Neural cell (in vitro differentiated cells): Measurements from ENCODE around the gene LRP1-AS. TPM values are rescaled to one million over a fixed set of nuclear protein-coding genes. Genes with fewer than 3 reads are reported as not detected.

Source experiments
- H2AFZ ChIP-seq: fragments of 200-600, 300-800 bp; sonication (generic), shearing (Covaris generic); 2 replicates; pipeline ENCODE4 v1.6.0; 2014; ENCODE audit warnings: low read depth, mild to moderate bottlenecking, antibody characterized with exemption, low read length, moderate library complexity
- H3F3A ChIP-seq: fragments of 200-600 bp; shearing (Covaris generic); 2 replicates; pipeline ENCODE4 v1.6.1; 2016; ENCODE audit warnings: mild to moderate bottlenecking, moderate library complexity, mixed read lengths, antibody characterized with exemption, low read length; ENCODE audit not compliant: insufficient read depth, poor library complexity, severe bottlenecking
- H3K27ac ChIP-seq: fragments of 200-600, 300-800 bp; sonication (generic), shearing (Covaris generic); 2 replicates; pipeline ENCODE4 v1.5.1; 2014; ENCODE audit warnings: mild to moderate bottlenecking, low read length, moderate library complexity
- H3K27me3 ChIP-seq: fragments of 300-800, 200-600 bp; sonication (generic), shearing (Covaris generic); 2 replicates; pipeline ENCODE4 v1.6.0; 2014; ENCODE audit warnings: mild to moderate bottlenecking, low read depth, low read length, moderate library complexity; ENCODE audit not compliant: insufficient read depth
- H3K36me3 ChIP-seq: fragments of 300-800, 200-600 bp; sonication (generic), shearing (Covaris generic); 2 replicates; pipeline ENCODE4 v1.5.1; 2014; ENCODE audit warnings: mild to moderate bottlenecking, antibody characterized with exemption, low read length, moderate library complexity; ENCODE audit not compliant: insufficient read depth
- H3K4me2 ChIP-seq: fragments of 300-800, 200-600 bp; sonication (generic), shearing (Covaris generic); 2 replicates; pipeline ENCODE4 v1.6.0; 2014; ENCODE audit warnings: mild to moderate bottlenecking, low read length
- H3K4me3 ChIP-seq: fragments of 300-800, 200-600 bp; sonication (generic), shearing (Covaris generic); 2 replicates; pipeline ENCODE4 v1.5.1; 2014; ENCODE audit warnings: mild to moderate bottlenecking, low read length, moderate library complexity
- H3K79me2 ChIP-seq: fragments of 200-600 bp; shearing (Covaris generic); replicated peaks from 2 replicates; pipeline ENCODE4 v1.6.0; 2014; ENCODE audit warnings: mild to moderate bottlenecking, low read length, moderate library complexity; ENCODE audit not compliant: insufficient read depth
- H3K9ac ChIP-seq: fragments of 300-800, 200-600 bp; sonication (generic), shearing (Covaris generic); 2 replicates; pipeline ENCODE4 v1.6.1; 2016; ENCODE audit warnings: mild to moderate bottlenecking, low read length, mixed read lengths
- H3K9me2 ChIP-seq: fragments of 200-600 bp; shearing (Covaris generic); 2 replicates; pipeline ENCODE4 v1.6.1; 2016; ENCODE audit warnings: mild to moderate bottlenecking, low read length, mixed read lengths; ENCODE audit not compliant: insufficient read depth
- H3K9me3 ChIP-seq: fragments of 200-600, 300-800 bp; sonication (generic), shearing (Covaris generic); 2 replicates; pipeline ENCODE4 v1.6.1; 2016; ENCODE audit warnings: mild to moderate bottlenecking, mixed run types, low read length, moderate library complexity, mixed read lengths
- H4K20me1 ChIP-seq: fragments of 200-600 bp; shearing (Covaris generic); 2 replicates; pipeline ENCODE4 v1.6.1; 2016; ENCODE audit warnings: mild to moderate bottlenecking, mixed run types; ENCODE audit not compliant: insufficient read depth
- EP300 ChIP-seq: fragments of 450-650 bp; conservative IDR thresholded peaks from 2 replicates; pipeline ENCODE4 v1.6.1; 2014; ENCODE audit warnings: antibody characterized with exemption, mild to moderate bottlenecking, moderate library complexity; ENCODE audit not compliant: poor library complexity, severe bottlenecking
- EZH2 ChIP-seq: fragments of 200-600, 300-800 bp; shearing (Covaris generic), sonication (generic); IDR thresholded peaks from 2 replicates; pipeline ENCODE4 v1.6.1; 2014; ENCODE audit warnings: antibody characterized with exemption, low read length, borderline replicate concordance, mild to moderate bottlenecking; ENCODE audit not compliant: insufficient read depth, poor library complexity, severe bottlenecking
- MXI1 ChIP-seq: fragments of 450-650 bp; conservative IDR thresholded peaks from 2 replicates; pipeline ENCODE4 v1.6.1; 2014; ENCODE audit warnings: antibody characterized with exemption, mild to moderate bottlenecking; ENCODE audit not compliant: poor library complexity, severe bottlenecking
- POLR2AphosphoS5 ChIP-seq: IDR thresholded peaks from 2 replicates; pipeline ENCODE4 v1.6.1; 2012
- RAD21 ChIP-seq: fragments of 450-650 bp; conservative IDR thresholded peaks from 2 replicates; pipeline ENCODE4 v1.6.1; 2014; ENCODE audit warnings: antibody characterized with exemption, mild to moderate bottlenecking, moderate library complexity
- SMC3 ChIP-seq: fragments of 450-650 bp; conservative IDR thresholded peaks from 2 replicates; pipeline ENCODE4 v1.6.1; 2014; ENCODE audit warnings: antibody characterized with exemption, mild to moderate bottlenecking, moderate library complexity; ENCODE audit not compliant: poor library complexity
- TAF1 ChIP-seq: IDR thresholded peaks from 2 replicates; pipeline ENCODE4 v1.6.1; 2012; ENCODE audit warnings: low read depth
- polyA plus RNA-seq: library from polyadenylated mRNA; depleted of rRNA; stranded (reverse); fragments of >200 nt; gene quantifications from 2 replicates; pipeline ENCODE4 v1.2.3, GENCODE V29; 2014
- TF ChIP-seq, protein P1 (sequence below): IDR thresholded peaks from 2 replicates; pipeline ENCODE4 v1.6.1; 2012; ENCODE audit warnings: borderline replicate concordance
- TF ChIP-seq, protein P2 (sequence below): fragments of 450-650 bp; IDR thresholded peaks from 2 replicates; pipeline ENCODE4 v1.5.1; 2014; ENCODE audit warnings: antibody characterized with exemption, mild to moderate bottlenecking, moderate library complexity; ENCODE audit not compliant: poor library complexity, severe bottlenecking

The LRP1-AS gene
- polyA plus RNA-seq, 1 donor from 2014 or later = not detected

DNA sequence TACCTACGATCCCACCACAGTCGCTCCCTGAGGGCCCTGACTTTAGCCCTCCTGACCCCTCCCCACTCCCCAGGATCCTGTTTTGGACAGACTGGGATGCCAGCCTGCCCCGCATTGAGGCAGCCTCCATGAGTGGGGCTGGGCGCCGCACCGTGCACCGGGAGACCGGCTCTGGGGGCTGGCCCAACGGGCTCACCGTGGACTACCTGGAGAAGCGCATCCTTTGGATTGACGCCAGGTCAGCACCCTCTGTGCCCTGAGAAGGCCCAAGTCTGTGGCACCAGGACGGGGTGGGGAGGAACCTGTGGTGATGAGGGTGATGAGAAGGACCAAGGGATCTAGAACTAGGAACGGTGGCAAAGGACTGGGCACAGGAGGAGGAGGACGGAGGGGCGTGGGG is 29.9 kb upstream of the LRP1-AS start:
- Histone ChIP-seq H3K36me3 (peaks cover 9% of the 10 kb centered on the region), H3K27ac (no peak overlapping the region), H2AFZ (no peak overlapping the region), H3K4me3 (no peak overlapping the region), H3K9ac (no peak overlapping the region), H3F3A (no peaks in the 10 kb centered on the region), H3K27me3 (no peaks in the 10 kb centered on the region), H3K4me2 (no peak overlapping the region), H3K9me3 (no peaks in the 10 kb centered on the region), H3K9me2 (no peaks in the 10 kb centered on the region), H4K20me1 (no peaks in the 10 kb centered on the region), H3K79me2 (no peaks in the 10 kb centered on the region)
- TF ChIP-seq EZH2 (no peak), POLR2AphosphoS5 (no peak), MXI1 (no peak), SMC3 (no peak), EP300 (no peak), RAD21 (no peak), TAF1 (no peak)
- TF ChIP-seq, protein P1, sequence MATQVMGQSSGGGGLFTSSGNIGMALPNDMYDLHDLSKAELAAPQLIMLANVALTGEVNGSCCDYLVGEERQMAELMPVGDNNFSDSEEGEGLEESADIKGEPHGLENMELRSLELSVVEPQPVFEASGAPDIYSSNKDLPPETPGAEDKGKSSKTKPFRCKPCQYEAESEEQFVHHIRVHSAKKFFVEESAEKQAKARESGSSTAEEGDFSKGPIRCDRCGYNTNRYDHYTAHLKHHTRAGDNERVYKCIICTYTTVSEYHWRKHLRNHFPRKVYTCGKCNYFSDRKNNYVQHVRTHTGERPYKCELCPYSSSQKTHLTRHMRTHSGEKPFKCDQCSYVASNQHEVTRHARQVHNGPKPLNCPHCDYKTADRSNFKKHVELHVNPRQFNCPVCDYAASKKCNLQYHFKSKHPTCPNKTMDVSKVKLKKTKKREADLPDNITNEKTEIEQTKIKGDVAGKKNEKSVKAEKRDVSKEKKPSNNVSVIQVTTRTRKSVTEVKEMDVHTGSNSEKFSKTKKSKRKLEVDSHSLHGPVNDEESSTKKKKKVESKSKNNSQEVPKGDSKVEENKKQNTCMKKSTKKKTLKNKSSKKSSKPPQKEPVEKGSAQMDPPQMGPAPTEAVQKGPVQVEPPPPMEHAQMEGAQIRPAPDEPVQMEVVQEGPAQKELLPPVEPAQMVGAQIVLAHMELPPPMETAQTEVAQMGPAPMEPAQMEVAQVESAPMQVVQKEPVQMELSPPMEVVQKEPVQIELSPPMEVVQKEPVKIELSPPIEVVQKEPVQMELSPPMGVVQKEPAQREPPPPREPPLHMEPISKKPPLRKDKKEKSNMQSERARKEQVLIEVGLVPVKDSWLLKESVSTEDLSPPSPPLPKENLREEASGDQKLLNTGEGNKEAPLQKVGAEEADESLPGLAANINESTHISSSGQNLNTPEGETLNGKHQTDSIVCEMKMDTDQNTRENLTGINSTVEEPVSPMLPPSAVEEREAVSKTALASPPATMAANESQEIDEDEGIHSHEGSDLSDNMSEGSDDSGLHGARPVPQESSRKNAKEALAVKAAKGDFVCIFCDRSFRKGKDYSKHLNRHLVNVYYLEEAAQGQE = no peak
- TF ChIP-seq, protein P2, sequence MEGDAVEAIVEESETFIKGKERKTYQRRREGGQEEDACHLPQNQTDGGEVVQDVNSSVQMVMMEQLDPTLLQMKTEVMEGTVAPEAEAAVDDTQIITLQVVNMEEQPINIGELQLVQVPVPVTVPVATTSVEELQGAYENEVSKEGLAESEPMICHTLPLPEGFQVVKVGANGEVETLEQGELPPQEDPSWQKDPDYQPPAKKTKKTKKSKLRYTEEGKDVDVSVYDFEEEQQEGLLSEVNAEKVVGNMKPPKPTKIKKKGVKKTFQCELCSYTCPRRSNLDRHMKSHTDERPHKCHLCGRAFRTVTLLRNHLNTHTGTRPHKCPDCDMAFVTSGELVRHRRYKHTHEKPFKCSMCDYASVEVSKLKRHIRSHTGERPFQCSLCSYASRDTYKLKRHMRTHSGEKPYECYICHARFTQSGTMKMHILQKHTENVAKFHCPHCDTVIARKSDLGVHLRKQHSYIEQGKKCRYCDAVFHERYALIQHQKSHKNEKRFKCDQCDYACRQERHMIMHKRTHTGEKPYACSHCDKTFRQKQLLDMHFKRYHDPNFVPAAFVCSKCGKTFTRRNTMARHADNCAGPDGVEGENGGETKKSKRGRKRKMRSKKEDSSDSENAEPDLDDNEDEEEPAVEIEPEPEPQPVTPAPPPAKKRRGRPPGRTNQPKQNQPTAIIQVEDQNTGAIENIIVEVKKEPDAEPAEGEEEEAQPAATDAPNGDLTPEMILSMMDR = no peak

DNA sequence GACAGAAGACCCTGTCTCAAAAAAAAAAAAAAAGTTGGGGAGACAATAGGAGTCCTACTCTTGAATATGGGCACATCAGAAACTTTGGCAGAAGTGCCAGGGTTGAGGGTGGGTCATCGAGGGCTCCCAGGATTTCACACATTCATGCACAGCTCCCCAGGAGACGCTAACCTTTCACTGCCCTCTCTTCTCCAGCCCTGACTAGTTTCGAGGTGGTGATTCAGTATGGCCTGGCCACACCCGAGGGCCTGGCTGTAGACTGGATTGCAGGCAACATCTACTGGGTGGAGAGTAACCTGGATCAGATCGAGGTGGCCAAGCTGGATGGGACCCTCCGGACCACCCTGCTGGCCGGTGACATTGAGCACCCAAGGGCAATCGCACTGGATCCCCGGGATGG is 29.4 kb upstream of the LRP1-AS start:
- H3K9me2 ChIP-seq = no peaks in the 10 kb centered on the region
- H3F3A ChIP-seq = no peaks in the 10 kb centered on the region
- no peak overlapping the region for H3K9ac ChIP-seq
- H3K4me2 ChIP-seq = no peak overlapping the region
- no peaks in the 10 kb centered on the region for H3K27me3 ChIP-seq
- H3K27ac ChIP-seq = no peak overlapping the region
- TF ChIP-seq SMC3 (no peak), MXI1 (no peak), EZH2 (no peak), EP300 (no peak), TAF1 (no peak), POLR2AphosphoS5 (no peak), RAD21 (no peak)
- TF ChIP-seq, protein P1 = no peak
- TF ChIP-seq, protein P2 = no peak
- peaks cover 9% of the 10 kb centered on the region for H3K36me3 ChIP-seq
- no peaks in the 10 kb centered on the region for H4K20me1 ChIP-seq
- no peak overlapping the region for H3K4me3 ChIP-seq
- no peaks in the 10 kb centered on the region for H3K79me2 ChIP-seq
- no peaks in the 10 kb centered on the region for H3K9me3 ChIP-seq
- no peak overlapping the region for H2AFZ ChIP-seq
